WERI-Rb-1 (cell line): Measurements from ENCODE around the gene DLG1.

ENCODE experiments used
- DNase-seq: peaks from one replicate; pipeline ENCODE4 v3.0.0-alpha.2; 2020
- H3K27ac ChIP-seq: fragments of 250-450 bp; sonication (Bioruptor Pico); 2 replicates; pipeline ENCODE4 v1.5.1; 2020; ENCODE audit warnings: mild to moderate bottlenecking, moderate library complexity
- H3K27me3 ChIP-seq: fragments of 250-450 bp; sonication (Bioruptor Pico); 2 replicates; pipeline ENCODE4 v1.5.1; 2021; ENCODE audit warnings: mild to moderate bottlenecking, low read depth, moderate library complexity; ENCODE audit not compliant: insufficient read depth, severe bottlenecking
- H3K36me3 ChIP-seq: fragments of 250-450 bp; sonication (Bioruptor Pico); 2 replicates; pipeline ENCODE4 v1.5.1; 2020; ENCODE audit warnings: mild to moderate bottlenecking, moderate library complexity
- H3K4me3 ChIP-seq: 2 replicates; pipeline ENCODE4 v1.5.1; 2011; ENCODE audit warnings: low read depth, mild to moderate bottlenecking, control low read depth, low read length
- H3K9me3 ChIP-seq: fragments of 250-450 bp; sonication (Bioruptor Pico); 2 replicates; pipeline ENCODE4 v1.5.1; 2021; ENCODE audit warnings: mild to moderate bottlenecking, moderate library complexity; ENCODE audit not compliant: severe bottlenecking
- TF ChIP-seq, protein P1 (sequence below): IDR thresholded peaks from 2 replicates; pipeline ENCODE4 v1.5.1; 2011; ENCODE audit warnings: low read depth, mild to moderate bottlenecking, control low read depth, inconsistent platforms, low read length

Gene DLG1

DNA sequence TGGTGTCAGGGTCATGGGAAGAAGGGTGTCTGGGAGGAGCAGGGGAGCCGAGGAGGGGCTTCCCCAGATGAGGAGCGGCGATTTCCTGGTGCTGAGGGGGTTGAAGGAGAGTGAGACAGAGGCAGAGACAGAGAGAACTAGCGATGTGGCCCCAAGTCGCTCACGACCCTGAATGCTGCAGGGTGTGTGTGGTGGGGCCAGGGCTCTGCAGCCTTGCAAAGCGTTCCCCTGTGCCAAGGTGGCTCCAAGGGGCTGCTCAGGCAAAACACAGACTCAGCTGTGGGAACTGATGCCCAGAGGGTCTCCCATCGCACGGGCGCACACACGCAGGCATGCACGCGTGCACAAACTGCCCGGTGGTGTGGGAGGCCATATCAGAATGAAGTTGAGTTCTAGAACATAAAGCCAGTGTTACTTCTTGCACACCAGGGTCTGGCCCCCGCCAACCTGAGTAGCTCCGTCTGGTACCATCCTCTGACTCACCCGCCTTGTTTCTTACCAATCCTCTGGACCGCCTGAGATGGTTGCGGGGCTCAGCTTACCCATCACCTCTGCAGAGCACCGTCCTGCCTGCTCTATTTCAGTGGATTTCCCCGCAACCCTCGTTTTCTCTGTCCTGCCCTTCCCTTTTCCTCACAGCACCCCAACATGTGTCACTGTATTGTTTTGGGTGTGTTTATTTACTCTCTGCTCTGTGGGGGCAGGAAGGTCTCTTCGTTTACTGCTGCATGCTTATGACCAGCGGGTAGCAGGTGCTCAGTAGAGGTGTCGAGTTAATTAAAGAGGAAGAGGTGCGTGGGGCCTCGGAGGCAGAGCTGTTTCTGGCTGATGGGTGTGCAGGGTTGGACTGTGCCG, 273.3 kb downstream of the DLG1 start:
- no peaks in the 10 kb centered on the region for H3K9me3 ChIP-seq
- H3K4me3 ChIP-seq: no peak overlapping the region
- no peaks in the 10 kb centered on the region for H3K27me3 ChIP-seq
- no peaks in the 10 kb centered on the region; the same call in 1 of the 2 replicates for H3K36me3 ChIP-seq
- DNase-seq: no peak
- TF ChIP-seq, protein P1, sequence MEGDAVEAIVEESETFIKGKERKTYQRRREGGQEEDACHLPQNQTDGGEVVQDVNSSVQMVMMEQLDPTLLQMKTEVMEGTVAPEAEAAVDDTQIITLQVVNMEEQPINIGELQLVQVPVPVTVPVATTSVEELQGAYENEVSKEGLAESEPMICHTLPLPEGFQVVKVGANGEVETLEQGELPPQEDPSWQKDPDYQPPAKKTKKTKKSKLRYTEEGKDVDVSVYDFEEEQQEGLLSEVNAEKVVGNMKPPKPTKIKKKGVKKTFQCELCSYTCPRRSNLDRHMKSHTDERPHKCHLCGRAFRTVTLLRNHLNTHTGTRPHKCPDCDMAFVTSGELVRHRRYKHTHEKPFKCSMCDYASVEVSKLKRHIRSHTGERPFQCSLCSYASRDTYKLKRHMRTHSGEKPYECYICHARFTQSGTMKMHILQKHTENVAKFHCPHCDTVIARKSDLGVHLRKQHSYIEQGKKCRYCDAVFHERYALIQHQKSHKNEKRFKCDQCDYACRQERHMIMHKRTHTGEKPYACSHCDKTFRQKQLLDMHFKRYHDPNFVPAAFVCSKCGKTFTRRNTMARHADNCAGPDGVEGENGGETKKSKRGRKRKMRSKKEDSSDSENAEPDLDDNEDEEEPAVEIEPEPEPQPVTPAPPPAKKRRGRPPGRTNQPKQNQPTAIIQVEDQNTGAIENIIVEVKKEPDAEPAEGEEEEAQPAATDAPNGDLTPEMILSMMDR: no peak
- no peak overlapping the region for H3K27ac ChIP-seq

DNA sequence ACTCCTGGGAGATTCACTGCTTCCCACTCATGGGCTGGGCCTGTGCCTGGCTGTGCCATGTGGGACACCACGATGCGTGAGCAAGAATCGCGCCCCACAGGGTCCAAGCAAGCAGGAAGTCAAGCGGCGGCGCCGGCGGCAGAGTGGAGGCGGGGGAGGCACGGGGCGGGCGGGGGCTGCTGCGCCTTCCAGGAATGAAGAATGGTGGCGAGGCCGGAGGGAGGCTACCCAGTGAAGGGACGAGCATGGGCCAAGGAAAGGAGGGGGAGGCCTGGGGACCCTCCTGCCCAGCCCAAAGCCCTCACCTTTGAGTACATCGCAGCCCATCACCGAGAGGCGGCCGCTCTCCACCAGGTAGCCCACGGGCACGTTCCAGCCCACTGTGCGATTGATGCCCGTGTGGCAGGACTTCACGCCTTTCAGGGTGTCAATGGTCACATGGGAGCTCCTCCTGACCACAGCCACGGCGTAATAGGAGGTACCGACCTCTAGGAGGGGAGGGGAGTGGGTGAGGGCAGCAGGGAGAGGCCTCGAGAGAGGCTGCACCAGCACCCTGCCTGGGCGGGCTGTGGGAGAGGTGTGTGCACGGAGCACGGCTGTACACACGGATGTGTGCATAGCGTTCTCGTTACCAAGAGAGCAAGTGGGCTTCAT, 274.3 kb downstream of the DLG1 start:
- H3K4me3 ChIP-seq: no peak overlapping the region
- no peak for DNase-seq

DNA sequence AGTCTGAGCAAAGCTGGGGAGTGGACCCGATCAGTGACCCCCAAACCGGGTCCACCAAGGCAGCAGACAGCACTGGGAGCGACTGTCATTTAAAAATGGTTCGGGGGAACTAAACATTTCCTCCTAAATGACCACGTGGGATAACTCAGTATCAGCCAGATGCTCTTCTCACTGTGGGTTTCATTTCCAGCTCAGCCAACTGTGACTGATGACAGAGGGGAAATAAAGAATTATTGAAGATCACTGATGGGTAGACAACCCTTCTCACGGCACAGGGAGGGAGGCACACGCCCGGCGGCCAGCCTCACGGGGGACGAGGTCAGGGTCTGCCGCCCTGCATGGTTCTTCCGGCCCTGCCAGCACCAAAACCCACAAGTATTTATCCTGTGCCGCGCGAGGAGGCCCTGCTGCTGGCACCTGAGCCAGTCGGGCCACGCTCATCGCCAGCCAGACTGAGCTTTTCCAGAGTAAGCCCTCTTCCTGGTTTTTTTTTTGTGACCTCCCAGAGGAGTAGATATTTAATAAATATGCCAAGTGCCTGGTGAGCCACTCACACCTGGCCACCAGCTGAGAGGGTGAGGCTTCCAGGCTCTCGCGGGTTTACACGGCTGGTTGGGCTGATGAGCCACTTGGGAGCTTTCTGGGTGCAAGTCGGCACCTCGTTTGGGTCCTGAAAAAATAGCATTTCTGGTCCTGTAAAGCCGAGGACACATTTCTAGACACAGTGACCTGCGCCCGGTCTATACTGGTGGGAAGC, 275.0 kb downstream of the DLG1 start:
- no peak overlapping the region; the same call in 1 of the 2 replicates for H3K4me3 ChIP-seq
- no peak for DNase-seq

More for the DNA sequence above, 274.3 kb downstream of the DLG1 start:
- no peak overlapping the region for H3K27ac ChIP-seq
- H3K27me3 ChIP-seq: no peaks in the 10 kb centered on the region
- no peaks in the 10 kb centered on the region; the same call in 1 of the 2 replicates for H3K36me3 ChIP-seq
- H3K9me3 ChIP-seq: no peaks in the 10 kb centered on the region
- TF ChIP-seq, protein P1: no peak

DNA sequence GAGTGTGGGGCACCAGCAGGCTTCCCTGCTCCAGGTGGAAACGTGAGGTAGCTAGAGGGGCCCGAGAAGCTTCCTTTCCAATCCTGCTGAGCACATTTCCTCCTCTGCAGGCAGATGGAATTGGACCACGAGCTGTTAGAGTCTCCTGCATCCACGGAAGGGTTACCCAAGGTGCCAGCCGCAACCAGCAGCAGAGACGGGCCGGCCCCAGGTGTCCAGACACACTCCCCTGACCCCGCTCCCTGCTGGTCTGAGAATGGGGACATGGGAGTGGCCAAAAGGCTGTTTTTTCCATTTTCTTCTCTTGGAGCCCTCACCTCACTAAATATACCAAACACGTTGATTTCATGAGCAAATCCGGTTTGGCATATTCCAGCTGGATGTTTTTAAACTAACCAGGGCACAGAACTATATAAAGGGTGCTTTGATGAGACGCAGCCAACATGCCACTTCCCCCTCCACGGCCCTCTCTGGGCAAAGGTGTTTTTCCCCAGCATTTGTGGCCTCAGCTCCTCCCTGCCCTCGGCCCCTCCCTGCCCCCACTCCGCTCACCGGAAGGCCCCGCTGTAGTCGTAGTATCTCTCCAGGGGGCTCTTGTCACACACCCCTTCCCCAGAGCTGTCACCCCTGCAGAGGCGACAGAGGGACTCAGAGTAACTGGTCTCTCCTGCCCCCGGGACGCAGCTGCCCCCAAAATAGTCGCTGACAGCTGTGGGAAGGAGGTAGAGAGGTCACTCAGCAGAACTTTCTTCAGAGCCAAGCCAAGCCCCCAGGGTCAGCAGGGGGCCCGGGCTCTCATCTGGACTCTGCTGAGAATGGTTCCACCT, 275.8 kb downstream of the DLG1 start:
- Histone ChIP-seq H3K27ac (no peak overlapping the region), H3K4me3 (no peak overlapping the region; the same call in 1 of the 2 replicates), H3K36me3 (no peaks in the 10 kb centered on the region; the same call in 1 of the 2 replicates), H3K9me3 (no peaks in the 10 kb centered on the region), H3K27me3 (no peaks in the 10 kb centered on the region)
- TF ChIP-seq, protein P1: no peak
- DNase-seq: no peak

More for the DNA sequence above, 275.0 kb downstream of the DLG1 start:
- Histone ChIP-seq H3K36me3 (no peaks in the 10 kb centered on the region; the same call in 1 of the 2 replicates), H3K27ac (no peak overlapping the region; the same call in 1 of the 2 replicates), H3K9me3 (no peaks in the 10 kb centered on the region), H3K27me3 (no peaks in the 10 kb centered on the region)
- TF ChIP-seq, protein P1: no peak
